Erythroblast (primary cell): ENCODE results near the gene GPRC5C.

Source experiments
- GATA1 ChIP-seq: IDR thresholded peaks from 2 replicates; pipeline ENCODE4 v1.6.1; 2011; ENCODE audit warnings: low read depth, mild to moderate bottlenecking, control low read depth, low read length, moderate library complexity
- POLR2A ChIP-seq: IDR thresholded peaks from 2 replicates; pipeline ENCODE4 v1.6.1; 2011; ENCODE audit warnings: mild to moderate bottlenecking, low read length

DNA sequence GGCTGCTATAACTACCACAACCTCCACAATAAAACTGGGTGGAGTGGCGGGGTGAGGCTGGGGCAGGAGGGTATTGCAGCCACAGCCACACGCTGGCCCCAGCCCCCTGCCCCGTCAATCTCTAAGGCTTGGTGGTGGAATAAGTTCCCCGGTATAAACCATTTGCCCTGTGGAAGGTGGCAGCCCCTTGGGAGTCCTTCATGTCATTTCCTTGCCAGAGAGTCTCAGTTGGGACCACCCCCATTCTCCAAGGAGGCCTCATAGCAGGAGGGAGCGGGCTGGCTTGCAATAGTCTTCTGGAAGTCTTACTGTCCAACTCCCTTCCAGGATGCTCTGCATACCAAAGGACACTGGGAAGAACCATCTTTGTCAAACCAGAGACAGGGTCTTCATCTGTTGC lies 54.0 kb downstream of the GPRC5C start:
- TF ChIP-seq POLR2A = no peak
- TF ChIP-seq GATA1 = no peak
